ENCODE measurements around the gene HERC2.

HERC2 gene

GRCh38 chr15:28084547-28084946 is 237.4 kb downstream of the HERC2 start:
- Mint-ChIP-seq H3K4me3 (no peak overlapping the region), H3K36me3 (no peaks in the 10 kb centered on the region), H3K9me3 (no peaks in the 10 kb centered on the region), H3K4me1 (peaks cover 10% of the 10 kb centered on the region), H3K27ac (no peak overlapping the region)
- DNase-seq (ENCODE audit: low spot score in 2 of 2) (no peak), ATAC-seq (no peak)

- Mint-ChIP-seq H3K27ac (no peak overlapping the region), H3K4me1 (peaks cover 10% of the 10 kb centered on the region), H3K36me3 (no peaks in the 10 kb centered on the region), H3K9me3 (no peaks in the 10 kb centered on the region), H3K4me3 (no peak overlapping the region)
- DNase-seq (ENCODE audit: low spot score in 2 of 2) (no peak), ATAC-seq (no peak)
Measured at GRCh38 chr15:28082891-28083684, 238.9 kb downstream of the HERC2 start.

- no peak overlapping the region for H3K4me3 Mint-ChIP-seq
- no peaks in the 10 kb centered on the region for H3K9me3 Mint-ChIP-seq
- DNase-seq (ENCODE audit: low spot score in 2 of 2) (no peak), ATAC-seq (no peak)
- peaks cover 5% of the 10 kb centered on the region for H3K4me1 Mint-ChIP-seq
- no peaks in the 10 kb centered on the region for H3K36me3 Mint-ChIP-seq
- no peak overlapping the region for H3K27ac Mint-ChIP-seq
Measured at GRCh38 chr15:28081594-28081993, 240.4 kb downstream of the HERC2 start.

- H3K9me3 Mint-ChIP-seq = no peaks in the 10 kb centered on the region
- no peak overlapping the region for H3K27ac Mint-ChIP-seq
- ATAC-seq (no peak), DNase-seq (ENCODE audit: low spot score in 2 of 2) (no peak)
- no peaks in the 10 kb centered on the region for H3K4me1 Mint-ChIP-seq
- H3K36me3 Mint-ChIP-seq = no peaks in the 10 kb centered on the region
- no peak overlapping the region for H3K4me3 Mint-ChIP-seq
Measured at GRCh38 chr15:28080386-28080785, 241.6 kb downstream of the HERC2 start.

GRCh38 chr15:28079313-28079969 is 242.5 kb downstream of the HERC2 start:
- Mint-ChIP-seq H3K36me3 (no peaks in the 10 kb centered on the region), H3K9me3 (no peaks in the 10 kb centered on the region), H3K4me3 (no peak overlapping the region), H3K27ac (no peak overlapping the region), H3K4me1 (no peaks in the 10 kb centered on the region)
- DNase-seq (ENCODE audit: low spot score in 2 of 2) = no peak
- ATAC-seq = no peak

- no peaks in the 10 kb centered on the region for H3K36me3 Mint-ChIP-seq
- H3K27ac Mint-ChIP-seq = no peak overlapping the region
- no peak for DNase-seq (ENCODE audit: low spot score in 2 of 2)
- H3K9me3 Mint-ChIP-seq = no peaks in the 10 kb centered on the region
- no peaks in the 10 kb centered on the region for H3K4me1 Mint-ChIP-seq
- no peak overlapping the region for H3K4me3 Mint-ChIP-seq
- ATAC-seq = peak; percentile 11
Measured at GRCh38 chr15:28078191-28078719, 243.7 kb downstream of the HERC2 start.

- Mint-ChIP-seq H3K4me3 (no peak overlapping the region), H3K27ac (no peak overlapping the region), H3K36me3 (no peaks in the 10 kb centered on the region), H3K4me1 (no peaks in the 10 kb centered on the region), H3K9me3 (no peaks in the 10 kb centered on the region)
- DNase-seq (ENCODE audit: low spot score in 2 of 2) = no peak
- no peak for ATAC-seq
Measured at GRCh38 chr15:28075573-28075972, 246.4 kb downstream of the HERC2 start.

- Mint-ChIP-seq H3K27ac (no peak overlapping the region), H3K36me3 (no peaks in the 10 kb centered on the region), H3K9me3 (peaks cover 5% of the 10 kb centered on the region), H3K4me1 (no peaks in the 10 kb centered on the region), H3K4me3 (no peak overlapping the region)
- no peak for ATAC-seq
- no peak for DNase-seq (ENCODE audit: low spot score in 2 of 2)
Measured at GRCh38 chr15:28068930-28069329, 253.0 kb downstream of the HERC2 start.

- Mint-ChIP-seq H3K9me3 (peaks cover 11% of the 10 kb centered on the region), H3K27ac (no peak overlapping the region), H3K4me1 (no peaks in the 10 kb centered on the region), H3K4me3 (no peak overlapping the region), H3K36me3 (no peaks in the 10 kb centered on the region)
- ATAC-seq (no peak), DNase-seq (ENCODE audit: low spot score in 2 of 2) (no peak)
Measured at GRCh38 chr15:28066231-28066630, 255.7 kb downstream of the HERC2 start.
